Measurements from ENCODE around the gene GPLD1.

The GPLD1 gene

GRCh38 chr6:24431045-24431451 is 58.3 kb downstream of the GPLD1 start:
- Histone ChIP-seq H3K36me3 (ENCODE audit: low read depth) (peaks cover 2% of the 10 kb centered on the region), H3K4me3 (ENCODE audit: severe bottlenecking) (no peak overlapping the region), H3K27me3 (ENCODE audit: insufficient read depth, poor library complexity, severe bottlenecking) (no peaks in the 10 kb centered on the region), H3K4me1 (ENCODE audit: insufficient read depth, poor library complexity, severe bottlenecking) (peaks cover 5% of the 10 kb centered on the region), H3K27ac (ENCODE audit: poor library complexity, severe bottlenecking) (no peak overlapping the region), H3K9me3 (ENCODE audit: severe bottlenecking) (no peaks in the 10 kb centered on the region)
- DNase-seq (ENCODE audit: low spot score) (no peak), ATAC-seq (ENCODE audit: low read depth) (peak; percentile 64; the same call in 2 of the 3 replicates)
- TF ChIP-seq, protein P1, sequence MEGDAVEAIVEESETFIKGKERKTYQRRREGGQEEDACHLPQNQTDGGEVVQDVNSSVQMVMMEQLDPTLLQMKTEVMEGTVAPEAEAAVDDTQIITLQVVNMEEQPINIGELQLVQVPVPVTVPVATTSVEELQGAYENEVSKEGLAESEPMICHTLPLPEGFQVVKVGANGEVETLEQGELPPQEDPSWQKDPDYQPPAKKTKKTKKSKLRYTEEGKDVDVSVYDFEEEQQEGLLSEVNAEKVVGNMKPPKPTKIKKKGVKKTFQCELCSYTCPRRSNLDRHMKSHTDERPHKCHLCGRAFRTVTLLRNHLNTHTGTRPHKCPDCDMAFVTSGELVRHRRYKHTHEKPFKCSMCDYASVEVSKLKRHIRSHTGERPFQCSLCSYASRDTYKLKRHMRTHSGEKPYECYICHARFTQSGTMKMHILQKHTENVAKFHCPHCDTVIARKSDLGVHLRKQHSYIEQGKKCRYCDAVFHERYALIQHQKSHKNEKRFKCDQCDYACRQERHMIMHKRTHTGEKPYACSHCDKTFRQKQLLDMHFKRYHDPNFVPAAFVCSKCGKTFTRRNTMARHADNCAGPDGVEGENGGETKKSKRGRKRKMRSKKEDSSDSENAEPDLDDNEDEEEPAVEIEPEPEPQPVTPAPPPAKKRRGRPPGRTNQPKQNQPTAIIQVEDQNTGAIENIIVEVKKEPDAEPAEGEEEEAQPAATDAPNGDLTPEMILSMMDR (IDR thresholded peaks at IDR 0.05; ENCODE audit: poor library complexity, severe bottlenecking): peak; percentile 87

GRCh38 chr6:24430086-24430485 is 59.3 kb downstream of the GPLD1 start:
- Histone ChIP-seq H3K4me3 (ENCODE audit: severe bottlenecking) (no peak overlapping the region), H3K27me3 (ENCODE audit: insufficient read depth, poor library complexity, severe bottlenecking) (no peaks in the 10 kb centered on the region), H3K4me1 (ENCODE audit: insufficient read depth, poor library complexity, severe bottlenecking) (peaks cover 5% of the 10 kb centered on the region), H3K27ac (ENCODE audit: poor library complexity, severe bottlenecking) (no peak overlapping the region), H3K9me3 (ENCODE audit: severe bottlenecking) (no peaks in the 10 kb centered on the region), H3K36me3 (ENCODE audit: low read depth) (peaks cover 12% of the 10 kb centered on the region)
- DNase-seq (ENCODE audit: low spot score) (no peak), ATAC-seq (ENCODE audit: low read depth) (no peak)
- TF ChIP-seq, protein P1 (IDR thresholded peaks at IDR 0.05; ENCODE audit: poor library complexity, severe bottlenecking): no peak

- Histone ChIP-seq H3K9me3 (ENCODE audit: severe bottlenecking) (no peaks in the 10 kb centered on the region), H3K36me3 (ENCODE audit: low read depth) (peaks cover 20% of the 10 kb centered on the region), H3K4me1 (ENCODE audit: insufficient read depth, poor library complexity, severe bottlenecking) (peaks cover 5% of the 10 kb centered on the region), H3K27ac (ENCODE audit: poor library complexity, severe bottlenecking) (peak overlapping the region; percentile 21), H3K27me3 (ENCODE audit: insufficient read depth, poor library complexity, severe bottlenecking) (no peaks in the 10 kb centered on the region), H3K4me3 (ENCODE audit: severe bottlenecking) (no peak overlapping the region)
- no peak for DNase-seq (ENCODE audit: low spot score)
- TF ChIP-seq, protein P1 (IDR thresholded peaks at IDR 0.05; ENCODE audit: poor library complexity, severe bottlenecking): no peak
- no peak for ATAC-seq (ENCODE audit: low read depth)
Measured at GRCh38 chr6:24429146-24429545, 60.2 kb downstream of the GPLD1 start.

DNA sequence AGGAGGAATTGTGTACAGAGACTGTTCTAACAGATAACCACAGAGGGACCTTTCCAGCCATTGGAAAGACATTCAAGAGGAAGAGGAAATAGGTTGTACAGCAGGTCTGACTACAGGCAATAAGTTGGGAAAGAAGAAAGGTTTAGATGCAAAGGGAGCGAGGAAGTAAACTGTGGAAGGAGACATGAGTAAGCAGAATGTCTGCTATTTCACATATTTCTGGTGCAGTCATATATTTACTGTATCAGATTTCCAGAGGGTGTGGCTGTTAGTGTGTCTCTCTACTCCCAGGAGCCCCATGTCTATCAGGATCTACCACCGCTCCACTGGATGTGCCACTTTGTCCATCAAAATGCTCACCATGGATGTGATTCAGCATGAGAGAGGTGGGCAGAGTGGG is 60.8 kb downstream of the GPLD1 start:
- DNase-seq (ENCODE audit: low spot score): no peak
- peaks cover 5% of the 10 kb centered on the region for H3K4me1 ChIP-seq (ENCODE audit: insufficient read depth, poor library complexity, severe bottlenecking)
- peak; percentile 84 for ATAC-seq (ENCODE audit: low read depth)
- TF ChIP-seq, protein P1 (IDR thresholded peaks at IDR 0.05; ENCODE audit: poor library complexity, severe bottlenecking): no peak
- peak overlapping the region; percentile 21 for H3K27ac ChIP-seq (ENCODE audit: poor library complexity, severe bottlenecking)
- H3K4me3 ChIP-seq (ENCODE audit: severe bottlenecking): no peak overlapping the region
- peaks cover 25% of the 10 kb centered on the region for H3K36me3 ChIP-seq (ENCODE audit: low read depth)
- H3K9me3 ChIP-seq (ENCODE audit: severe bottlenecking): no peaks in the 10 kb centered on the region
- no peaks in the 10 kb centered on the region for H3K27me3 ChIP-seq (ENCODE audit: insufficient read depth, poor library complexity, severe bottlenecking)

DNA sequence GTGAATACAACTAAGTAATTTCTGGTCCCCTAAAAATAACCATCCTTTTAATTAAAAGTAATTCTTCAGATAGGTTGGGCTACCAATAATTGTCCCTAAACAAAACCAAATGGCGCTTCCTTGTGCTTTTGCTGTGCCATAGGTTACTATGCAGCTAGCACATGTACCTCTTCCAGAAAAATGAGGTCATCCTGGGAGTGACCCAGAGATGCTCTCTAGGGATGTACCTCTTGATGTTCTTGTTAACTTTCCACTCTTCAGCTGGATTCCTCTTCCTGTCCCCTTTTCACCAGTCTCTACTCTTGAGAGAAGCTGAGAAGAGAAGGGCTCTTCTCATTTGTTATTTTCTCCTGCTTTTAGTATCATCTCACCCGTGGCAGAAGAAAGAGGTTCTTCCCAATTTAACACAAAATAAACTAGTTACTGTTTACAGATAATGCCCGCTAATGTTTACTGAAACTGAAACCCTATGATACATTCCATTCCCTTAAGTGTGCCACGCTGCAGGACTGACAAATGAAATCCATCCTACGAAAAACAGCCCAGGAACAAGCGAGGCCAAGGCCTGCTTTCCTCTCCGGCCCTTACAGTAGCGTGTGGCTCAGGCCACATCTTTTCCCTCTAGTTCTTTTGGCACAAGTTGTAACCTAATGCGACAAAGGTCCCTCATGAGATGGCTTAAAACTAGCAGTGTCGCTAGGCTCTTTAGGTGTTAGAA is 62.5 kb downstream of the GPLD1 start:
- Histone ChIP-seq H3K27ac (ENCODE audit: poor library complexity, severe bottlenecking) (no peak overlapping the region), H3K4me3 (ENCODE audit: severe bottlenecking) (no peak overlapping the region), H3K36me3 (ENCODE audit: low read depth) (peaks cover 42% of the 10 kb centered on the region), H3K4me1 (ENCODE audit: insufficient read depth, poor library complexity, severe bottlenecking) (peaks cover 5% of the 10 kb centered on the region), H3K27me3 (ENCODE audit: insufficient read depth, poor library complexity, severe bottlenecking) (no peaks in the 10 kb centered on the region), H3K9me3 (ENCODE audit: severe bottlenecking) (no peaks in the 10 kb centered on the region)
- TF ChIP-seq, protein P1 (IDR thresholded peaks at IDR 0.05; ENCODE audit: poor library complexity, severe bottlenecking): no peak
- ATAC-seq (ENCODE audit: low read depth) (no peak), DNase-seq (ENCODE audit: low spot score) (no peak)
